GM12801 (cell line): ENCODE measurements around the gene SULF2.

ENCODE experiments used
- TF ChIP-seq, protein P1 (sequence below): IDR thresholded peaks from one replicate; pipeline ENCODE4 v1.5.1; 2011; ENCODE audit warnings: control low read depth; ENCODE audit not compliant: insufficient read length; ENCODE audit errors: extremely low read depth

SULF2 gene

DNA sequence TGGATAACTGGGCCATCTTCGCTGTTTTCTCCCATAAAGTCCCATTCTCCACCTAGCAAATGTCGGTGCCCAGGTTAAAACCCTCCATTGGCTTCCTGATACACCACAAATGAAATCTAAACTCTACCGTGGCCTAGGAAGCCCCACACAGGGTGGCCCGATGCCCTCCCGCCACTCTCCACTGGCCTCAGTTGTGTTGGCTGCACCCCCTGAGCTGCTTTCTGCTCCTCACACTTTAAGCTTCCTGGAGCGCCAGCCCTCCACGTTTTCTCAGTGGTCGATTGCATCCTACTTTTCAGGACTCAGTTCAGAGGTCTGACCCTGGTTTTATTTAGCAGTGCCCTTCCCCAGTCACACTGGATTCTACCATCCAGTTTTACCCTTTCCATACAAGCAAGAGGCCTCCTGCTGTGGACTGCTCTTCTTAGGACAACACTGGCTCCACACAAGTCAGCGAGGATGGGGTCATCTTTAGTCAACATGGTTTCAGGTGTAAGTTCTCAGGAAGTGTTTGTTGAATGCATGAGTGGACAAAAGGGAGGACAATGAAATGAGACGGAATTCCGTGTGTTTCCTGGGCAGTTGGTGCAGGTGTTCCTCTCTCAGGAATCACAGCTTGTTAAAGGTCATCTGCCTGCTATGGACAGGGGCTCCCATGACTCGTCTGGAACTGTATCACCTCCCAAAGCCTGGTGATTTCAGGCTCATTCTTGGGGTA, 124.1 kb downstream of the SULF2 start:
- TF ChIP-seq, protein P1, sequence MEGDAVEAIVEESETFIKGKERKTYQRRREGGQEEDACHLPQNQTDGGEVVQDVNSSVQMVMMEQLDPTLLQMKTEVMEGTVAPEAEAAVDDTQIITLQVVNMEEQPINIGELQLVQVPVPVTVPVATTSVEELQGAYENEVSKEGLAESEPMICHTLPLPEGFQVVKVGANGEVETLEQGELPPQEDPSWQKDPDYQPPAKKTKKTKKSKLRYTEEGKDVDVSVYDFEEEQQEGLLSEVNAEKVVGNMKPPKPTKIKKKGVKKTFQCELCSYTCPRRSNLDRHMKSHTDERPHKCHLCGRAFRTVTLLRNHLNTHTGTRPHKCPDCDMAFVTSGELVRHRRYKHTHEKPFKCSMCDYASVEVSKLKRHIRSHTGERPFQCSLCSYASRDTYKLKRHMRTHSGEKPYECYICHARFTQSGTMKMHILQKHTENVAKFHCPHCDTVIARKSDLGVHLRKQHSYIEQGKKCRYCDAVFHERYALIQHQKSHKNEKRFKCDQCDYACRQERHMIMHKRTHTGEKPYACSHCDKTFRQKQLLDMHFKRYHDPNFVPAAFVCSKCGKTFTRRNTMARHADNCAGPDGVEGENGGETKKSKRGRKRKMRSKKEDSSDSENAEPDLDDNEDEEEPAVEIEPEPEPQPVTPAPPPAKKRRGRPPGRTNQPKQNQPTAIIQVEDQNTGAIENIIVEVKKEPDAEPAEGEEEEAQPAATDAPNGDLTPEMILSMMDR, result no peak

DNA sequence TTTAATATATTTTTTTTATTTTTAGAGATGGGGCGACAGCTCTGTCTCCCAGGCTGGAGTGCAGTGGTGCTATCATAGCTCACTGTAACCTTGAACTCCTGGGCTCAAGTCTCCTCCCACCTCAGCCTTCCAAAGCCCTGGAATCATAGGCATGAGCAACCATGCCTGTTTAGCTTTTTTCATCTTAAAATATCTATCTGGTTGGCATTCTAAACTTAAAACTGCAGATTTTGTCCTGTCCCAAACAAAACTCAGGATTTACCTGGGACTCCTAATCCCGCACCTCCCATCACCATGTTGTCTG, 124.7 kb downstream of the SULF2 start:
- TF ChIP-seq, protein P1, result no peak

DNA sequence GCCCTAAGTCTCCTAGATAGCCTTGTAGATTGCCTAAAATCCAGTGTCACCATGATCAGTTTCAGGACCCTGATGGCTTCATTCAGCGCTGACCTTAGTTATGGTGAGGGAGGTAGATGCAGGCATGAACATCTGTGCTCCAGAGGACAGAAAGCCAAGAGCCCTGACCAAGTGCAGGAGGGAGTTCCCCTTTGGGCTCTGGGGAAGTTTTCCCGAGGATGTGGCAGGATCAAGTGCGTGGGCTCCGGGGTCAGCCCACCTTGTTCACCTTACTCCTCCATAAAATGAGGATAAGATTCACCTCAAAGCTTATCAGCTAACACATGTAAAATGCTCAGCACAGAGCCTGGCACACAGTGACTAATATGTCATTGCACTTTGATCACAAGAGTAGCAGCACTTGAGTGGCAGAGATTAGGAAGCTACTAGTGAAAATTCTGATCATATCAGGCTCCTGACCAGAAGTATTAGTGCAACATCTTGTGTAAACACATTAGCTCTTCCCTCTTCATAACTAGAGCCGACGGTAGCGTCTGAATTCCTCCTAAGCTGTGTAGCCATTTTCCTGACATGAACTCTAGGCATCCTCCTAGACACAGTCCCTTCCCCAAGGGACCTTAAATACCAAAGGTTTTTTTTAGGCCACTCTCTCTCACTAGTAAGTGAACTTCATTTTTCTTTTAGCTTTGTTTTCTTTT, 125.2 kb downstream of the SULF2 start:
- TF ChIP-seq, protein P1, result no peak

DNA sequence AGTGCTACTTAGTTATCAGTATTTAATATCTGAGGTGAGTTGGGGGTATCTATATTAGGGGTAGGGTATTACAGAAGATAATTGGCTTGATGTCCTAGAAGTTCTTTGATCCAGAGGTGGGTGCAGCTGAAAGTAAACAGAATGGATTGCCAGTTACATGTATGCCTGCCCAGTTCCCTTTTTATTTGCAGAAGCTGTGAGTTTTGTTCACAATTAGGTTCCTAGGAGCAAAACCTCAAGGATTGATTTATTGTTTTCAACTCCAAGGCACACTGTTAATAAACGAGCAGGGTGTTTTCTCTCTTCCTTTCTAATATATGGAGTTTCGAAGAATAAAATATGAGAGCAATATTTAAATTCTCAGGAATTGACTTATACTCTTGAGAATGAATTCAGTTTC, 129.0 kb downstream of the SULF2 start:
- TF ChIP-seq, protein P1, result no peak

DNA sequence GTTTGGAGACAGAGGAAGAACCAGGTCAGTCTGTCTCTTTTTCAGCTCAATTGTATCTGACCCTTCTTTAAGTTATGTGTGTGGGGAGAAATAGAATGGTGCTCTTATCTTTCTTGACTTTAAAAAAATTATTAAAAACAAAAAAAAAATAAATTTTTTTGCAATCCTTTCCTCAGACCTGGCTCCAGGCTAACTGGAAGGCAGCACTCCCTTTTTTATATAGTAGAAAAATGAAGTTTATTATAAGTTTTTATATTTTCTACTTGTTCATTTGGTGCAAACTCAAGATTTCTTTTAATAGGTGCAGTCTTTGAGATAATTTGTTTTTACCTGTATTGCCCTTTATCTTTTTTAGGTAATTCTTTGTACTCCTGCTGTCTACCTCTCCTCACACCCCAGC, 129.6 kb downstream of the SULF2 start:
- TF ChIP-seq, protein P1, result no peak

DNA sequence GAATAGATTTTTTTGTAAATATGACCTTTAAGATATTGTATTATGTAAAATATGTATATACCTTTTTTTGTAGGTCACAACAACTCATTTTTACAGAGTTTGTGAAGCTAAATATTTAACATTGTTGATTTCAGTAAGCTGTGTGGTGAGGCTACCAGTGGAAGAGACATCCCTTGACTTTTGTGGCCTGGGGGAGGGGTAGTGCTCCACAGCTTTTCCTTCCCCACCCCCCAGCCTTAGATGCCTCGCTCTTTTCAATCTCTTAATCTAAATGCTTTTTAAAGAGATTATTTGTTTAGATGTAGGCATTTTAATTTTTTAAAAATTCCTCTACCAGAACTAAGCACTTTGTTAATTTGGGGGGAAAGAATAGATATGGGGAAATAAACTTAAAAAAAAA, 130.9 kb downstream of the SULF2 start:
- TF ChIP-seq, protein P1, result no peak

DNA sequence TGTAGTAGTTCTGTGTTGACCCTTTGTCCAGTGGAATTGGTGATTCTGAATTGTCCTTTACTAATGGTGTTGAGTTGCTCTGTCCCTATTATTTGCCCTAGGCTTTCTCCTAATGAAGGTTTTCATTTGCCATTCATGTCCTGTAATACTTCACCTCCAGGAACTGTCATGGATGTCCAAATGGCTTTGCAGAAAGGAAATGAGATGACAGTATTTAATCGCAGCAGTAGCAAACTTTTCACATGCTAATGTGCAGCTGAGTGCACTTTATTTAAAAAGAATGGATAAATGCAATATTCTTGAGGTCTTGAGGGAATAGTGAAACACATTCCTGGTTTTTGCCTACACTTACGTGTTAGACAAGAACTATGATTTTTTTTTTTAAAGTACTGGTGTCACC, 131.4 kb downstream of the SULF2 start:
- TF ChIP-seq, protein P1, result no peak
